ENCODE results near the gene ODAD2.

The ODAD2 gene

DNA sequence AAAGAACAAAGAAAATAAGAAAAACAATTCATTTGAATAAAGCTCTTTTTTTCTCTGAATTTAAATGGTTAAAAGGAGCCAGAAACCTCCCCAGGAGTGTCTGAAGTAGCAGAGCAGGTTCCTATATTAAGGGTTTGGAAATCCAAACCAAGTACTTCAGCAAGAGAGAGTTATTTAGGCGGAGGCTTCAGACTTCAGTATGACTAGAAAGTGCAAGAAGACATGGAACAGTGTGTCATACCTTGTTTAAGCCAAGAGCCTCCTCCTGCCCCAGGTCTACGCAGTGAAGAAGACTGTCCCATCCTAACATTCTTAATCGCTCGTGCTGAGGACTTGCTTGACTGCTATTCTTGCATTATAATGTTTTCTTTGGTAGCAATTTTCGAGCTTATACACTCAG, 51.3 kb downstream of the ODAD2 start:
- Histone ChIP-seq H3K4me1 (ENCODE audit: insufficient read depth, low read length) (no peaks in the 10 kb centered on the region), H3K9me3 (ENCODE audit: insufficient read depth, low read length, severe bottlenecking) (no peaks in the 10 kb centered on the region), H3K79me2 (ENCODE audit: insufficient read depth, low read length) (no peaks in the 10 kb centered on the region), H3K9ac (ENCODE audit: low read depth, low read length) (no peak overlapping the region), H2AFZ (ENCODE audit: low read depth, low read length) (no peak overlapping the region), H3K27ac (ENCODE audit: low read length) (no peak overlapping the region), H3K4me2 (ENCODE audit: insufficient read depth, low read length) (no peak overlapping the region), H3K27me3 (ENCODE audit: insufficient read depth, low read length, poor library complexity) (no peaks in the 10 kb centered on the region), H3K4me3 (ENCODE audit: low read depth in 1 of 2, low read length in 2 of 2) (no peak overlapping the region), H4K20me1 (ENCODE audit: insufficient read depth, low read length) (no peaks in the 10 kb centered on the region), H3K36me3 (ENCODE audit: insufficient read depth, low read length) (no peaks in the 10 kb centered on the region)
- no peak for DNase-seq
- TF ChIP-seq, protein P1, sequence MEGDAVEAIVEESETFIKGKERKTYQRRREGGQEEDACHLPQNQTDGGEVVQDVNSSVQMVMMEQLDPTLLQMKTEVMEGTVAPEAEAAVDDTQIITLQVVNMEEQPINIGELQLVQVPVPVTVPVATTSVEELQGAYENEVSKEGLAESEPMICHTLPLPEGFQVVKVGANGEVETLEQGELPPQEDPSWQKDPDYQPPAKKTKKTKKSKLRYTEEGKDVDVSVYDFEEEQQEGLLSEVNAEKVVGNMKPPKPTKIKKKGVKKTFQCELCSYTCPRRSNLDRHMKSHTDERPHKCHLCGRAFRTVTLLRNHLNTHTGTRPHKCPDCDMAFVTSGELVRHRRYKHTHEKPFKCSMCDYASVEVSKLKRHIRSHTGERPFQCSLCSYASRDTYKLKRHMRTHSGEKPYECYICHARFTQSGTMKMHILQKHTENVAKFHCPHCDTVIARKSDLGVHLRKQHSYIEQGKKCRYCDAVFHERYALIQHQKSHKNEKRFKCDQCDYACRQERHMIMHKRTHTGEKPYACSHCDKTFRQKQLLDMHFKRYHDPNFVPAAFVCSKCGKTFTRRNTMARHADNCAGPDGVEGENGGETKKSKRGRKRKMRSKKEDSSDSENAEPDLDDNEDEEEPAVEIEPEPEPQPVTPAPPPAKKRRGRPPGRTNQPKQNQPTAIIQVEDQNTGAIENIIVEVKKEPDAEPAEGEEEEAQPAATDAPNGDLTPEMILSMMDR (IDR thresholded peaks at IDR 0.05; ENCODE audit: borderline replicate concordance, extremely low read depth, low read length, poor library complexity, severe bottlenecking) = no peak
- no peak for TF ChIP-seq EZH2 (IDR thresholded peaks at IDR 0.05; ENCODE audit: borderline replicate concordance, low read depth, low read length, severe bottlenecking)
- ATAC-seq (ENCODE audit: insufficient read depth, low read depth) = no peak

DNA sequence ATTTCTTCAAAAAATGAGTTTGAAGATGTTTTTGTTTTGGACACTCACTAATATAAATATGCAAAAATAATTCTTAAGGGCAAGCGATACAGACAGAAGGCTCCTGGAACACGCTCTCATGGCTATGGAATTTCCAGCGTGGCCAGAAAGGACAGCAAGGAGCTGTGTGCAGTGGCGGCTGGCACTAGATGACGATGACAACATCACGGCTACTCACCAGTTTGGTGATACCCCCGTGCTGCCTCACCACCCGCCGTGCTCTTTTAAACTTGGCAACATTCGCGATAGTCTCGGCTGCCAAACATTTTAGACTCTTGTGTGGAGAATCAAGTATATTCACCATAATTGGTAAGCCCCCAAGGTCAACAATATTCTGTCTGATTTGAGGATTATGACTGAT, 54.9 kb downstream of the ODAD2 start:
- Histone ChIP-seq H3K4me3 (ENCODE audit: low read depth in 1 of 2, low read length in 2 of 2) (no peak overlapping the region), H3K27ac (ENCODE audit: low read length) (no peak overlapping the region), H3K4me1 (ENCODE audit: insufficient read depth, low read length) (no peaks in the 10 kb centered on the region), H2AFZ (ENCODE audit: low read depth, low read length) (no peak overlapping the region), H4K20me1 (ENCODE audit: insufficient read depth, low read length) (no peaks in the 10 kb centered on the region), H3K79me2 (ENCODE audit: insufficient read depth, low read length) (no peaks in the 10 kb centered on the region), H3K27me3 (ENCODE audit: insufficient read depth, low read length, poor library complexity) (no peaks in the 10 kb centered on the region), H3K9ac (ENCODE audit: low read depth, low read length) (no peak overlapping the region), H3K36me3 (ENCODE audit: insufficient read depth, low read length) (no peaks in the 10 kb centered on the region), H3K9me3 (ENCODE audit: insufficient read depth, low read length, severe bottlenecking) (no peaks in the 10 kb centered on the region), H3K4me2 (ENCODE audit: insufficient read depth, low read length) (no peak overlapping the region)
- TF ChIP-seq, protein P1 (IDR thresholded peaks at IDR 0.05; ENCODE audit: borderline replicate concordance, extremely low read depth, low read length, poor library complexity, severe bottlenecking) = no peak
- no peak for TF ChIP-seq EZH2 (IDR thresholded peaks at IDR 0.05; ENCODE audit: borderline replicate concordance, low read depth, low read length, severe bottlenecking)
- ATAC-seq (ENCODE audit: insufficient read depth, low read depth) (no peak), DNase-seq (no peak)

DNA sequence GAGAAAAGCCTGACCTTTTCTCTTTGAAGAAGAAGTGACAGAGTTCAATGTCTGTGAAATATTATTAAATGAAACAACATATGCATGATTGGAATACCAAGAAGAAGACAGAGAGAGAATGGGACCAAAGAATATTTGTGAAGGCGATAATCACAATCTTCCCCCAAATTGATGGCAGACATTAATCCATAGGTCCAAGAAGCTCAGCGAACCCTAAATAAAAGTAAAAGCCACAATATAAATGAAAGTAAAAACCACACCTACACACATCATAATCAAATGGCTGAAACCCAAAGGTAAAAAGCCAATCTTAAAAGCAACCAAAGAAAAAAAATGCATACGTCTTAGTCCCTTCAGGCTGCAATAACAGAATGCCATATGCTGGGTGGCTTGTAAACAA, 84.0 kb downstream of the ODAD2 start:
- Histone ChIP-seq H3K36me3 (ENCODE audit: insufficient read depth, low read length) (no peaks in the 10 kb centered on the region), H3K27me3 (ENCODE audit: insufficient read depth, low read length, poor library complexity) (no peaks in the 10 kb centered on the region), H3K4me1 (ENCODE audit: insufficient read depth, low read length) (no peaks in the 10 kb centered on the region), H3K4me3 (ENCODE audit: low read depth in 1 of 2, low read length in 2 of 2) (no peak overlapping the region), H3K4me2 (ENCODE audit: insufficient read depth, low read length) (no peak overlapping the region), H3K9ac (ENCODE audit: low read depth, low read length) (no peak overlapping the region), H3K27ac (ENCODE audit: low read length) (no peak overlapping the region), H3K79me2 (ENCODE audit: insufficient read depth, low read length) (no peaks in the 10 kb centered on the region), H2AFZ (ENCODE audit: low read depth, low read length) (no peak overlapping the region), H3K9me3 (ENCODE audit: insufficient read depth, low read length, severe bottlenecking) (no peaks in the 10 kb centered on the region), H4K20me1 (ENCODE audit: insufficient read depth, low read length) (no peaks in the 10 kb centered on the region)
- DNase-seq = no peak
- TF ChIP-seq EZH2 (IDR thresholded peaks at IDR 0.05; ENCODE audit: borderline replicate concordance, low read depth, low read length, severe bottlenecking) = no peak
- TF ChIP-seq, protein P1 (IDR thresholded peaks at IDR 0.05; ENCODE audit: borderline replicate concordance, extremely low read depth, low read length, poor library complexity, severe bottlenecking) = no peak
- no peak for ATAC-seq (ENCODE audit: insufficient read depth, low read depth)

DNA sequence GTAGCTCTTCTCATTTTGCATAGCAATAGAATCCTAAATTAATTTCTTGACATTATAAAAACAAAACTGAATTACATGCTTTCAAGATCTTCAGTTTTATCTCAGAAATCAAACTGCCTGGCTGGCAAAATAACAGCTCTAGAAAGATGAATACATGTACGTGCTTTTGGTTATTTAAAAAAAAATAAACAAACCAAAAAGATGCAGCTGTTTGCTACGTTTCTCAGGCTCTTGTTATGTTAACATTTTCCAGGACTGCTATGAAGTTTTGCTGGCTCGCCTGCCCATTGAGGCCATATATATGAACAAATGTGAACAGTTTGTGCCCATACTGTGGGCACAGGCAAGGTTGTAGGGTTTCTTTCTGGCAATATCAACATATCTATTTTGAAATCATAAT, 86.6 kb downstream of the ODAD2 start:
- H3K27ac ChIP-seq (ENCODE audit: low read length) = no peak overlapping the region
- DNase-seq = no peak

More for the DNA sequence above, 86.6 kb downstream of the ODAD2 start:
- H3K79me2 ChIP-seq (ENCODE audit: insufficient read depth, low read length) = no peaks in the 10 kb centered on the region
- H4K20me1 ChIP-seq (ENCODE audit: insufficient read depth, low read length) = no peaks in the 10 kb centered on the region
- no peaks in the 10 kb centered on the region for H3K27me3 ChIP-seq (ENCODE audit: insufficient read depth, low read length, poor library complexity)
- H3K9me3 ChIP-seq (ENCODE audit: insufficient read depth, low read length, severe bottlenecking) = no peaks in the 10 kb centered on the region
- H2AFZ ChIP-seq (ENCODE audit: low read depth, low read length) = no peak overlapping the region
- no peaks in the 10 kb centered on the region for H3K4me1 ChIP-seq (ENCODE audit: insufficient read depth, low read length)
- no peak for ATAC-seq (ENCODE audit: insufficient read depth, low read depth)
- no peaks in the 10 kb centered on the region for H3K36me3 ChIP-seq (ENCODE audit: insufficient read depth, low read length)
- TF ChIP-seq, protein P1 (IDR thresholded peaks at IDR 0.05; ENCODE audit: borderline replicate concordance, extremely low read depth, low read length, poor library complexity, severe bottlenecking) = no peak
- no peak for TF ChIP-seq EZH2 (IDR thresholded peaks at IDR 0.05; ENCODE audit: borderline replicate concordance, low read depth, low read length, severe bottlenecking)
- H3K9ac ChIP-seq (ENCODE audit: low read depth, low read length) = no peak overlapping the region
- H3K4me3 ChIP-seq (ENCODE audit: low read depth in 1 of 2, low read length in 2 of 2) = no peak overlapping the region
- no peak overlapping the region for H3K4me2 ChIP-seq (ENCODE audit: insufficient read depth, low read length)

All from DND-41 (cell line).